GM12878 (cell line): Measurements from ENCODE around the gene CDH15. TPM values are rescaled to one million over a fixed set of nuclear protein-coding genes. Genes with fewer than 3 reads are reported as not detected.

ENCODE experiments used
- ATAC-seq: fragments of 200-7000 bp; cut with Tn5 transposase; 3 replicates; pipeline ENCODE4 v1.9.1; 2020; ENCODE audit warnings: mild to moderate bottlenecking, moderate library complexity
- BruUV-seq: library from RNA; stranded (reverse); fragments of 400-500 nt; replicated peaks from 2 replicates; lab custom pipeline; 2021; lab: Mats Ljungman, UMichigan
- CTCF ChIA-PET: fragments of 300-600 bp; sonication (Branson Sonifier 250); formaldehyde crosslinking; extraction: SDS; loops from one replicate; lab custom pipeline; 2021; ENCODE audit warnings: inconsistent platforms; lab: Yijun Ruan, JAX
- POLR2A ChIA-PET: fragments of 350-600 bp; formaldehyde crosslinking; extraction: SDS; loops from one replicate; lab custom pipeline; 2021; ENCODE audit warnings: inconsistent platforms; lab: Charles Lee
- RAD21 ChIA-PET: fragments of 300-600 bp; sonication (Branson Sonifier 250); formaldehyde crosslinking; loops from one replicate; lab custom pipeline; 2023; ENCODE audit warnings: antibody characterized with exemption; ENCODE audit not compliant: unreplicated experiment; lab: Charles Lee
- SMC1A ChIA-PET: fragments of 300-600 bp; sonication (Branson Sonifier 250); formaldehyde crosslinking; loops from one replicate; lab custom pipeline; 2023; ENCODE audit not compliant: unreplicated experiment, uncharacterized antibody; lab: Charles Lee
- DNase-seq: peaks from one replicate; pipeline ENCODE4 v3.0.0-alpha.2; 2011; ENCODE audit warnings: low read depth, low spot score
- FAIRE-seq: peaks from 3 replicates; lab custom pipeline; 2011; peaks lifted over from hg19 to GRCh38; lab: Jason Lieb, UNC
- H2AFZ ChIP-seq: 2 replicates; pipeline ENCODE4 v1.6.0; 2011; ENCODE audit warnings: low read depth, low read length, control low read depth; ENCODE audit not compliant: control insufficient read depth
- H3K27ac ChIP-seq: 2 replicates; pipeline ENCODE4 v1.5.1; 2011; ENCODE audit warnings: control low read depth; ENCODE audit not compliant: control insufficient read depth, insufficient read depth
- H3K27me3 ChIP-seq, 2 experiments: replicated peaks in 1 of 2; 2 replicates each; pipeline versions ENCODE4 v1.6.0 to v1.6.1; 2011; ENCODE audit warnings: low read length in 1 of 2; ENCODE audit not compliant: control insufficient read depth in 2 of 2, insufficient read depth in 2 of 2
- H3K36me3 ChIP-seq, 2 experiments: 2 replicates each; pipeline ENCODE4 v1.5.1; 2011; ENCODE audit warnings: low read length in 1 of 2; ENCODE audit not compliant: control insufficient read depth in 2 of 2, insufficient read depth in 2 of 2
- H3K4me1 ChIP-seq: 2 replicates; pipeline ENCODE4 v1.6.1; 2011; ENCODE audit warnings: mild to moderate bottlenecking, low read length, moderate library complexity, mixed read lengths; ENCODE audit not compliant: control insufficient read depth, insufficient read depth
- H3K4me2 ChIP-seq: 2 replicates; pipeline ENCODE4 v1.6.0; 2011; ENCODE audit warnings: control low read depth; ENCODE audit not compliant: control insufficient read depth, insufficient read depth
- H3K4me3 ChIP-seq: fragments of 200-600 bp; sonication (generic); 2 replicates; pipeline ENCODE4 v1.5.1; 2016
- H3K79me2 ChIP-seq: 2 replicates; pipeline ENCODE4 v1.6.0; 2011; ENCODE audit warnings: low read length; ENCODE audit not compliant: control insufficient read depth, insufficient read depth
- H3K9ac ChIP-seq: 2 replicates; pipeline ENCODE4 v1.8.0; 2011; ENCODE audit warnings: low read length, control low read depth, mixed read lengths; ENCODE audit not compliant: control insufficient read depth, insufficient read depth
- H3K9me3 ChIP-seq: replicated peaks from 3 replicates; pipeline ENCODE4 v1.5.1; 2011; ENCODE audit warnings: mild to moderate bottlenecking, low read length; ENCODE audit not compliant: control insufficient read depth, insufficient read depth
- H4K20me1 ChIP-seq: 2 replicates; pipeline ENCODE4 v1.6.0; 2011; ENCODE audit not compliant: control insufficient read depth, insufficient read depth
- BCL3 ChIP-seq: IDR thresholded peaks from 2 replicates; pipeline ENCODE4 v1.6.1; 2011; ENCODE audit warnings: borderline replicate concordance, low read depth, mild to moderate bottlenecking, moderate library complexity, low read length; ENCODE audit not compliant: insufficient read depth, poor library complexity, severe bottlenecking
- CHD2 ChIP-seq: IDR thresholded peaks from 2 replicates; pipeline ENCODE4 v1.6.1; 2011; ENCODE audit warnings: low read depth, low read length, improper control_type of control experiment, borderline replicate concordance
- E2F8 ChIP-seq: fragments of 450-650 bp; IDR thresholded peaks from 2 replicates; pipeline ENCODE4 v1.6.1; 2018; ENCODE audit warnings: mild to moderate bottlenecking, low read depth, moderate library complexity; ENCODE audit not compliant: partially characterized antibody
- GATAD2B ChIP-seq: fragments of 450-650 bp; conservative IDR thresholded peaks from 2 replicates; pipeline ENCODE4 v1.6.1; 2017; ENCODE audit warnings: low read depth, mild to moderate bottlenecking, moderate library complexity
- MXI1 ChIP-seq: fragments of 150-350 bp; IDR thresholded peaks from 2 replicates; pipeline ENCODE4 v1.6.1; 2011; ENCODE audit warnings: low read depth, mild to moderate bottlenecking, inconsistent platforms, low read length, improper control_type of control experiment
- MYB ChIP-seq: fragments of 150-350 bp; IDR thresholded peaks from 2 replicates; pipeline ENCODE4 v1.6.1; 2014; ENCODE audit warnings: mild to moderate bottlenecking, low read depth, low read length, borderline replicate concordance
- REST ChIP-seq: IDR thresholded peaks from 2 replicates; pipeline ENCODE4 v1.6.1; 2012; ENCODE audit warnings: mild to moderate bottlenecking, low read depth, low read length
- STAT3 ChIP-seq: IDR thresholded peaks from 2 replicates; pipeline ENCODE4 v1.6.1; 2011; ENCODE audit warnings: low read depth, low read length, improper control_type of control experiment
- SUZ12 ChIP-seq: fragments of 200-600 bp; sonication (generic); IDR thresholded peaks from one replicate; pipeline ENCODE4 v1.6.1; 2018; ENCODE audit warnings: antibody characterized with exemption, mild to moderate bottlenecking; ENCODE audit not compliant: unreplicated experiment
- WGBS: methylation state at CpG from one replicate; pipeline ENCODE4 v1.1.6; 2016; ENCODE audit warnings: low lambda C conversion rate; ENCODE audit not compliant: insufficient replicate concordance, insufficient coverage; ENCODE audit errors: missing lambda C conversion rate; 5-methylcytosine and 5-hydroxymethylcytosine counted together
- in situ Hi-C: fragments of 300-500 bp; cut with MboI; formaldehyde crosslinking; loops from 9 replicates; pipeline ENCODE4 v1.14.3; 2018; ENCODE audit warnings: mixed read lengths
- intact Hi-C: fragments of 100-400 bp; cut with micrococcal nuclease; formaldehyde crosslinking; loops from one replicate; pipeline ENCODE4 v1.14.2; 2022; ENCODE audit not compliant: unreplicated experiment
- polyA plus RNA-seq, 11 experiments: library from polyadenylated mRNA; depleted of rRNA in 4 of 11; unstranded in 6 of 11; stranded (reverse) in 5 of 11; fragments of >200 nt; fragmentation: Nextera tagmentation in 4 of 11; fragmentation: Illumina TruSeq in 1 of 11; extraction: Ambion mirVana in 4 of 11; extraction: Trizol in 1 of 11; gene quantifications; 1 replicate in 1 of 11; 2 replicates in 10 of 11; pipeline versions ENCODE4 v1.2.1 to v1.2.3, GENCODE V29; 2011 to 2016; ENCODE audit warnings: inconsistent platforms in 2 of 11, missing spikeins in 2 of 11, low read depth in 1 of 11
- total RNA-seq, 4 experiments: library from RNA; depleted of rRNA in 3 of 4; stranded (reverse); fragments of >200 nt in 3 of 4; fragmentation: Illumina TruSeq in 1 of 4; extraction: Trizol in 1 of 4; gene quantifications; 2 replicates each; pipeline versions ENCODE4 v1.2.1 to v1.2.3, GENCODE V29; 2013 to 2021

The CDH15 gene
- total and polyA plus RNA-seq, 10 of the 15 experiments (the other 5 are each of a cell fraction or from before 2014, with no cell fraction given), result 0.02 to 0.06 TPM; not detected in 8

GRCh38 chr16:89219365-89219764 is 47.8 kb downstream of the CDH15 start:
- ChIA-PET RAD21 (no interaction called here), CTCF (no interaction called here), SMC1A (no interaction called here), POLR2A (no interaction called here)
- H4K20me1 ChIP-seq, result no peaks in the 10 kb centered on the region
- FAIRE-seq (no peak), ATAC-seq (no peak), DNase-seq (no peak)
- H3K27ac ChIP-seq, result no peak overlapping the region
- no peak overlapping the region for H3K4me3 ChIP-seq
- no peak overlapping the region for H2AFZ ChIP-seq
- intact Hi-C loops, result loop anchor here (10.0 kb wide), 1 partner anchor 475 kb away; no protein-coding TSS in a partner anchor
- no peak overlapping the region for H3K4me2 ChIP-seq
- no TSS peak for BruUV-seq
- peaks cover 6 to 9% of the 10 kb centered on the region in 2 experiments; a peak in 3 of 4 replicates for H3K36me3 ChIP-seq
- H3K27me3 ChIP-seq, result no peaks in the 10 kb centered on the region
- in situ Hi-C loops, result no loop called here
- H3K9me3 ChIP-seq, result no peaks in the 10 kb centered on the region; the same call in 2 of the 3 replicates
- H3K9ac ChIP-seq, result no peak overlapping the region
- WGBS, result 74% methylated on average over 5 of the region's 5 CpGs
- peaks cover 6% of the 10 kb centered on the region for H3K79me2 ChIP-seq
- no peak for TF ChIP-seq GATAD2B
- no peak for TF ChIP-seq SUZ12
- TF ChIP-seq REST, result no peak
- TF ChIP-seq CHD2, result no peak
- TF ChIP-seq BCL3, result no peak
- no peak for TF ChIP-seq E2F8
- TF ChIP-seq STAT3, result no peak
- TF ChIP-seq MXI1, result no peak
- no peak for TF ChIP-seq MYB
- TF ChIP-seq, all 136 proteins: peak for 0
- peaks cover 3% of the 10 kb centered on the region for H3K4me1 ChIP-seq
